Non-pigmented ciliary epithelial cell (primary cell): ENCODE data around the gene ELOVL5.
A peak's percentile ranks its signal among the peaks of the same experiment; 100 is the strongest.
"Not testable (repeated sequence)": the region's sequence is repeated elsewhere in the genome, so short reads cannot be mapped to it uniquely, and the experiment has no call there.

Source experiments
- DNase-seq: peaks from one replicate; pipeline ENCODE4 v3.0.0-alpha.2; 2010; ENCODE audit warnings: low read depth

The ELOVL5 gene

GRCh38 chr6:53305506-53306005 is 43.2 kb downstream of the ELOVL5 start:
- DNase-seq = not testable (repeated sequence)

GRCh38 chr6:53304953-53305352 is 43.8 kb downstream of the ELOVL5 start:
- not testable (repeated sequence) for DNase-seq

GRCh38 chr6:53302678-53303360 is 45.9 kb downstream of the ELOVL5 start:
- DNase-seq = peak; percentile 79

- DNase-seq = no peak
These were observed 46.8 kb downstream of the ELOVL5 start for GRCh38 chr6:53301801-53302537.

GRCh38 chr6:53300656-53301551 is 47.8 kb downstream of the ELOVL5 start:
- DNase-seq = no peak

GRCh38 chr6:53299331-53300005 is 49.3 kb downstream of the ELOVL5 start:
- DNase-seq = no peak

- no peak for DNase-seq
These were observed 51.7 kb downstream of the ELOVL5 start for GRCh38 chr6:53297004-53297403.

GRCh38 chr6:53295176-53295575 is 53.6 kb downstream of the ELOVL5 start:
- no peak for DNase-seq

- no peak for DNase-seq
These were observed 54.1 kb downstream of the ELOVL5 start for GRCh38 chr6:53294611-53295010.

- no peak for DNase-seq
These were observed 54.7 kb downstream of the ELOVL5 start for GRCh38 chr6:53294095-53294494.

GRCh38 chr6:53293691-53294090 is 55.1 kb downstream of the ELOVL5 start:
- DNase-seq = no peak

GRCh38 chr6:53290537-53291510 is 57.9 kb downstream of the ELOVL5 start:
- DNase-seq = no peak

- no peak for DNase-seq
These were observed 61.2 kb downstream of the ELOVL5 start for GRCh38 chr6:53287336-53288225.

- no peak for DNase-seq
These were observed 63.8 kb downstream of the ELOVL5 start for GRCh38 chr6:53284901-53285300.

- DNase-seq = no peak
These were observed 66.0 kb downstream of the ELOVL5 start for GRCh38 chr6:53282741-53283140.

GRCh38 chr6:53282234-53282633 is 66.5 kb downstream of the ELOVL5 start:
- DNase-seq = no peak

GRCh38 chr6:53281518-53282215 is 67.1 kb downstream of the ELOVL5 start:
- DNase-seq = no peak

GRCh38 chr6:53280207-53280606 is 68.5 kb downstream of the ELOVL5 start:
- no peak for DNase-seq

GRCh38 chr6:53279293-53279692 is 69.5 kb downstream of the ELOVL5 start:
- no peak for DNase-seq
